ENCODE measurements around the gene RFC3. TPM values are rescaled to one million over a fixed set of nuclear protein-coding genes. Genes with fewer than 3 reads are reported as not detected.
"Not testable (repeated sequence)": the region's sequence is repeated elsewhere in the genome, so short reads cannot be mapped to it uniquely, and the experiment has no call there.

The RFC3 gene
- polyA plus RNA-seq, 2 of the 4 experiments (the other 2 are of a cell fraction), result 45.3 to 54.5 TPM

DNA sequence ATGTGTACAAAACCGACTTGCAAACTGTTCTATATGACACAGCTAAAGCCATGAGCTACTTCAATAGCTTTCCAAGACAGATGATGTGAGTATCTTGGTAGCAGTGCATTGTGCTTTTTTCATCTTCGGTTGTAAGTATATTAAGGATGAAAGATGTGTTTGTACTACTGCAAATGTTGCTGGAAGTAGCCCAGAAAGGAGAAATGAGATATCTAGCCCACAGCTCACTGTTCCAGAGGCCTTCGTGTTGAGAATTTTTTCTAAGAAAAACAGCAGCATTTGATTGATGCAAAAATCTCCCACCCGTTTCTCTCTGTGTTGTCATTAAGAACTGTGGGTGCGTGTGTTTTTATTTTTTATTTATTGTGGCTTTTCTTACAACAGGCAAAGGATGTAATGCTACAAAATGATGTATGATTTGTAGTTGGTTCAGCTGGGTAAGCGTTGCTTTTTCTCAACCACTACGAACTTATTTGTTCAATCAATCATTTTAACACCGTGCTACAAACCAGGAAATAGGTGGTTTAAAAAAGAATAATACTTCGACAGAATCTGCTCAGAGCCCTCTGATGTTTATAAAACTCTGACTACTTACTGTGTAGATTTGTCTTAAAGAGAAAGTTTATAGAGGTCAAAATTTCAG is 41.6 kb upstream of the RFC3 start:
- ChIA-PET CTCF (no interaction called here), POLR2A (no interaction called here)
- no peak overlapping the region for H3K4me2 ChIP-seq
- H3K4me1 ChIP-seq, result no peaks in the 10 kb centered on the region
- no peaks in the 10 kb centered on the region for H3K9me3 ChIP-seq
- no peak for TF ChIP-seq CHD2 (IDR thresholded peaks at IDR 0.05; ENCODE audit: low read length, partially characterized antibody)
- TF ChIP-seq HOXA7 (CRISPR knock-in tag; IDR thresholded peaks at IDR 0.05), result no peak
- no peak for TF ChIP-seq PBX3 (IDR thresholded peaks at IDR 0.05)
- TF ChIP-seq FOXS1 (CRISPR knock-in tag; IDR thresholded peaks at IDR 0.05), result no peak
- no peak for TF ChIP-seq HEYL (CRISPR knock-in tag; IDR thresholded peaks at IDR 0.05)
- TF ChIP-seq, protein P1, sequence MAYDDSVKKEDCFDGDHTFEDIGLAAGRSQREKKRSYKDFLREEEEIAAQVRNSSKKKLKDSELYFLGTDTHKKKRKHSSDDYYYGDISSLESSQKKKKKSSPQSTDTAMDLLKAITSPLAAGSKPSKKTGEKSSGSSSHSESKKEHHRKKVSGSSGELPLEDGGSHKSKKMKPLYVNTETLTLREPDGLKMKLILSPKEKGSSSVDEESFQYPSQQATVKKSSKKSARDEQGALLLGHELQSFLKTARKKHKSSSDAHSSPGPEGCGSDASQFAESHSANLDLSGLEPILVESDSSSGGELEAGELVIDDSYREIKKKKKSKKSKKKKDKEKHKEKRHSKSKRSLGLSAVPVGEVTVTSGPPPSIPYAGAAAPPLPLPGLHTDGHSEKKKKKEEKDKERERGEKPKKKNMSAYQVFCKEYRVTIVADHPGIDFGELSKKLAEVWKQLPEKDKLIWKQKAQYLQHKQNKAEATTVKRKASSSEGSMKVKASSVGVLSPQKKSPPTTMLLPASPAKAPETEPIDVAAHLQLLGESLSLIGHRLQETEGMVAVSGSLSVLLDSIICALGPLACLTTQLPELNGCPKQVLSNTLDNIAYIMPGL (CRISPR knock-in tag; IDR thresholded peaks at IDR 0.05; ENCODE audit: borderline replicate concordance), result no peak
- no peak for TF ChIP-seq CBX8 (IDR thresholded peaks at IDR 0.05)
- TF ChIP-seq RARB (CRISPR knock-in tag; IDR thresholded peaks at IDR 0.05), result no peak
- TF ChIP-seq POLR2A (IDR thresholded peaks at IDR 0.05; ENCODE audit: low read length), result no peak
- TF ChIP-seq, protein P2, sequence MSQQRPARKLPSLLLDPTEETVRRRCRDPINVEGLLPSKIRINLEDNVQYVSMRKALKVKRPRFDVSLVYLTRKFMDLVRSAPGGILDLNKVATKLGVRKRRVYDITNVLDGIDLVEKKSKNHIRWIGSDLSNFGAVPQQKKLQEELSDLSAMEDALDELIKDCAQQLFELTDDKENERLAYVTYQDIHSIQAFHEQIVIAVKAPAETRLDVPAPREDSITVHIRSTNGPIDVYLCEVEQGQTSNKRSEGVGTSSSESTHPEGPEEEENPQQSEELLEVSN (IDR thresholded peaks at IDR 0.05; ENCODE audit: borderline replicate concordance, low read depth), result no peak
- no peak for TF ChIP-seq JUNB (IDR thresholded peaks at IDR 0.05)
- TF ChIP-seq EHMT2 (IDR thresholded peaks at IDR 0.05; ENCODE audit: low read depth), result no peak
- ATAC-seq (no peak), FAIRE-seq (no peak), DNase-seq (ENCODE audit: low read depth in 1 of 2, low spot score in 1 of 2) (no peak)
- WGBS (ENCODE audit: missing lambda C conversion rate), result 58% methylated on average over 9 of the region's 9 CpGs
- no peak overlapping the region for H3K4me3 ChIP-seq
- no peak overlapping the region for H3K27ac ChIP-seq

GRCh38 chr13:33782631-33783030 is 35.3 kb upstream of the RFC3 start:
- no peak for TF ChIP-seq SMC3 (IDR thresholded peaks at IDR 0.05)
- no peak for TF ChIP-seq CEBPB (IDR thresholded peaks at IDR 0.05)
- no peak for TF ChIP-seq CBX8 (IDR thresholded peaks at IDR 0.05)
- no peak for TF ChIP-seq PHF8 (IDR thresholded peaks at IDR 0.05; ENCODE audit: borderline replicate concordance, low read depth)
- TF ChIP-seq TFCP2L1 (CRISPR knock-in tag; IDR thresholded peaks at IDR 0.05), result no peak
- no peak for TF ChIP-seq NFE2L2 (conservative IDR thresholded peaks at IDR 0.05; ENCODE audit: low read length)
- no peak for TF ChIP-seq FOSB (CRISPR knock-in tag; IDR thresholded peaks at IDR 0.05)
- no peak for TF ChIP-seq BCL3 (IDR thresholded peaks at IDR 0.05)
- TF ChIP-seq CHD4 (IDR thresholded peaks at IDR 0.05; ENCODE audit: borderline replicate concordance), result no peak
- TF ChIP-seq HOXB5 (CRISPR knock-in tag; IDR thresholded peaks at IDR 0.05), result no peak
- no peak for TF ChIP-seq MAFK (IDR thresholded peaks at IDR 0.05; ENCODE audit: partially characterized antibody)
- no peak for TF ChIP-seq GATA3 (IDR thresholded peaks at IDR 0.05; ENCODE audit: borderline replicate concordance)
- TF ChIP-seq USF2 (IDR thresholded peaks at IDR 0.05), result no peak
- no peak for TF ChIP-seq POLR2AphosphoS2 (conservative IDR thresholded peaks at IDR 0.05; ENCODE audit: low read length)
- TF ChIP-seq ZFP36 (IDR thresholded peaks at IDR 0.05; ENCODE audit: borderline replicate concordance, partially characterized antibody), result no peak
- H3K4me1 ChIP-seq, result no peaks in the 10 kb centered on the region
- DNase-seq (ENCODE audit: low read depth in 1 of 2, low spot score in 1 of 2) (no peak), FAIRE-seq (no peak), ATAC-seq (no peak)
- H3K4me2 ChIP-seq, result no peak overlapping the region
- H3K27ac ChIP-seq, result no peak overlapping the region
- ChIA-PET POLR2A (no interaction called here), CTCF (no interaction called here)
- H3K9me3 ChIP-seq, result 0 out of 3 replicates have a peak, but pooled peaks cover 4% of the 10 kb centered on the region
- no peak overlapping the region for H3K4me3 ChIP-seq
- 71% methylated on average over 4 of the region's 4 CpGs for WGBS (ENCODE audit: missing lambda C conversion rate)

GRCh38 chr13:33783212-33783611 is 34.7 kb upstream of the RFC3 start:
- H3K4me3 ChIP-seq; FAIRE-seq; H3K9me3 ChIP-seq; CTCF ChIA-PET; ATAC-seq; DNase-seq (ENCODE audit: low read depth in 1 of 2, low spot score in 1 of 2); POLR2A ChIA-PET; H3K27ac ChIP-seq; H3K4me1 ChIP-seq; H3K4me2 ChIP-seq: not testable (repeated sequence)
- 73% methylated on average over 4 of the region's 4 CpGs for WGBS (ENCODE audit: missing lambda C conversion rate)
